Trophoblast cell (in vitro differentiated cells and primary cell): Measurements from ENCODE around the gene NXT1.
A peak's percentile ranks its signal among the peaks of the same experiment; 100 is the strongest.

Experiments
- DNase-seq, 2 donors: peaks; one replicate each; pipeline ENCODE4 v3.0.0-alpha.2; 2016
- H2AFZ ChIP-seq: 2 replicates; pipeline ENCODE4 v1.6.1; 2013; ENCODE audit warnings: low read length, moderate library complexity, mild to moderate bottlenecking; ENCODE audit not compliant: insufficient read depth, poor library complexity
- H2AK5ac ChIP-seq: 2 replicates; pipeline ENCODE4 v1.6.1; 2013; ENCODE audit warnings: mild to moderate bottlenecking, low read length
- H2BK120ac ChIP-seq: 2 replicates; pipeline ENCODE4 v1.6.1; 2013; ENCODE audit warnings: low read length, mild to moderate bottlenecking, moderate library complexity; ENCODE audit not compliant: insufficient read depth, poor library complexity
- H2BK12ac ChIP-seq: 2 replicates; pipeline ENCODE4 v1.6.1; 2013; ENCODE audit warnings: mild to moderate bottlenecking, low read length, moderate library complexity
- H2BK5ac ChIP-seq: 2 replicates; pipeline ENCODE4 v1.6.1; 2013; ENCODE audit warnings: low read length, low read depth, moderate library complexity, mild to moderate bottlenecking; ENCODE audit not compliant: poor library complexity
- H3K14ac ChIP-seq: 2 replicates; pipeline ENCODE4 v1.6.1; 2013; ENCODE audit warnings: mild to moderate bottlenecking, low read length
- H3K18ac ChIP-seq: 2 replicates; pipeline ENCODE4 v1.6.1; 2013; ENCODE audit warnings: mild to moderate bottlenecking, low read length
- H3K23ac ChIP-seq: 2 replicates; pipeline ENCODE4 v1.6.1; 2013; ENCODE audit warnings: low read length
- H3K27ac ChIP-seq: 2 replicates; pipeline ENCODE4 v1.5.1; 2013; ENCODE audit warnings: low read depth, mild to moderate bottlenecking, inconsistent platforms, low read length, moderate library complexity
- H3K27me3 ChIP-seq: 2 replicates; pipeline ENCODE4 v1.6.1; 2013; ENCODE audit warnings: inconsistent platforms, mild to moderate bottlenecking, low read length, moderate library complexity; ENCODE audit not compliant: insufficient read depth
- H3K36me3 ChIP-seq, 2 experiments: 1 replicate in 1 of 2; 2 replicates in 1 of 2; pipeline ENCODE4 v1.6.1; 2013; ENCODE audit warnings: low read length in 2 of 2, mild to moderate bottlenecking in 2 of 2, moderate library complexity in 1 of 2; ENCODE audit not compliant: insufficient read depth in 2 of 2, control insufficient read depth in 1 of 2
- H3K4ac ChIP-seq: 2 replicates; pipeline ENCODE4 v1.6.1; 2013; ENCODE audit warnings: low read depth, mild to moderate bottlenecking, low read length, moderate library complexity
- H3K4me1 ChIP-seq, 2 experiments: 1 replicate in 1 of 2; 2 replicates in 1 of 2; pipeline ENCODE4 v1.6.1; 2013; ENCODE audit warnings: low read length in 2 of 2, mild to moderate bottlenecking in 2 of 2, moderate library complexity in 1 of 2; ENCODE audit not compliant: insufficient read depth in 2 of 2, control insufficient read depth in 1 of 2
- H3K4me2 ChIP-seq: 2 replicates; pipeline ENCODE4 v1.6.1; 2013; ENCODE audit warnings: inconsistent platforms, mild to moderate bottlenecking, low read length, moderate library complexity
- H3K4me3 ChIP-seq: 2 replicates; pipeline ENCODE4 v1.5.1; 2013; ENCODE audit warnings: mild to moderate bottlenecking, low read depth, low read length, inconsistent platforms
- H3K79me1 ChIP-seq: one replicate; pipeline ENCODE4 v1.6.1; 2013; ENCODE audit warnings: low read length
- H3K79me2 ChIP-seq: 2 replicates; pipeline ENCODE4 v1.6.1; 2013; ENCODE audit warnings: low read length, mild to moderate bottlenecking; ENCODE audit not compliant: control insufficient read depth, insufficient read depth, poor library complexity
- H3K9ac ChIP-seq: 2 replicates; pipeline ENCODE4 v1.6.1; 2013; ENCODE audit warnings: mild to moderate bottlenecking, low read length
- H3K9me3 ChIP-seq: 2 replicates; pipeline ENCODE4 v1.6.1; 2013; ENCODE audit warnings: low read depth, mild to moderate bottlenecking, control low read depth, inconsistent platforms, low read length; ENCODE audit not compliant: insufficient read depth
- H4K12ac ChIP-seq: 2 replicates; pipeline ENCODE4 v1.6.1; 2013; ENCODE audit warnings: low read depth, mild to moderate bottlenecking, low read length, moderate library complexity
- H4K8ac ChIP-seq: 2 replicates; pipeline ENCODE4 v1.6.1; 2013; ENCODE audit warnings: low read depth, mild to moderate bottlenecking, low read length, moderate library complexity
- H4K91ac ChIP-seq: one replicate; pipeline ENCODE4 v1.6.1; 2013; ENCODE audit warnings: low read depth, mild to moderate bottlenecking, low read length, moderate library complexity
- WGBS: extraction: QIAGEN DNeasy Blood & Tissue Kit; methylation state at CpG from one replicate; pipeline ENCODE4 v1.1.7; 2013; ENCODE audit warnings: missing lambda C conversion rate; ENCODE audit not compliant: insufficient read length, insufficient coverage; ENCODE audit errors: extremely low coverage; 5-methylcytosine and 5-hydroxymethylcytosine counted together

Gene NXT1

DNA sequence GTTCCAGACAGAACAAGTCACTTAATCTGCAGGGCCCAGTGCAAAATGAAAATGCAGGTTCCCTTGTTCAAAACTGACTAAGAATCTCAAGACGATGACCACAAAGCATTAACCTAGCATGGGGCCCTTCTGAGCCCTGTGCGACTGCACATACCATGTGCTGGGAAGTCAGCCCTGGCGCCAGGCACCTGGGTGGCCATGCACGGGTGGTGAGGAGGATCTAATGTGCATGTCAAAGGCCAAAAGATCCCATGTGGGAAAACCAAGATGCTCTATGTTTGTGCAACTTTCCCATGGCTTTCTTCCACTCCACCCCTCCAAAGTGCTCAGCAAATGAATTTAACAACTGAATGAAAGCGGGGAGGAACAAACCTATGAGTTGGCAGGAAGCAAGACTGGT, 33.5 kb upstream of the NXT1 start:
- H3K27me3 ChIP-seq: no peaks in the 10 kb centered on the region
- H3K18ac ChIP-seq: no peak overlapping the region
- no peak overlapping the region for H3K9ac ChIP-seq
- H3K9me3 ChIP-seq: peaks cover 7% of the 10 kb centered on the region
- H3K36me3 ChIP-seq: no peaks in the 10 kb centered on the region
- H2BK5ac ChIP-seq: no peak overlapping the region
- no peaks in the 10 kb centered on the region for H3K79me2 ChIP-seq
- H2BK12ac ChIP-seq: no peak overlapping the region
- DNase-seq: no peak
- H3K27ac ChIP-seq: no peak overlapping the region
- H4K12ac ChIP-seq: no peak overlapping the region
- H2AFZ ChIP-seq: no peak overlapping the region
- H3K79me1 ChIP-seq: no peaks in the 10 kb centered on the region
- no peak overlapping the region for H3K4ac ChIP-seq
- no peak overlapping the region for H3K4me3 ChIP-seq
- WGBS: no CpG with 5 or more reads among the region's 5 CpGs
- H3K4me1 ChIP-seq: no peaks in the 10 kb centered on the region
- no peak overlapping the region for H3K4me2 ChIP-seq
- H4K91ac ChIP-seq: no peak overlapping the region
- no peak overlapping the region for H2AK5ac ChIP-seq
- H3K23ac ChIP-seq: no peak overlapping the region
- no peak overlapping the region for H4K8ac ChIP-seq
- no peak overlapping the region for H3K14ac ChIP-seq
- H2BK120ac ChIP-seq: no peak overlapping the region

DNA sequence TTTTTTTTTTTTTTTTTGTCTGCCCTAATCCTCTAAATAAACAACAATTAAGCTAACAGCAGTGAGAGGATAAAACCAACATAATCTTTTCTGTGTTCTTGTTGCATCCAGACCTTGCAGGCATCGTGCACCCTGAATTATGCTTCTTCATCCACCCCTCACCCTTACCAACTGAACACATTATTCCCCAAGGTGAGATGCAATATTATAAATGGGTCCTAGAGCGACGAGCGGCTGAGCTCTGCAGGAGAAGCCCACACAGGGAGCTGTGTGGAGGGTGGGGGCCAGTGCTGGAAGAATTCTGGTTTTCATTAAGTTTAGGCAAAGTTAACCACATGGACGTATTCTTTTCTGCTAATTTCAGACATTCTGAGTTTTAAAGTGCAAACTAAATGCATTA, 32.2 kb upstream of the NXT1 start:
- no peaks in the 10 kb centered on the region for H3K79me2 ChIP-seq
- no peak overlapping the region for H2BK12ac ChIP-seq
- no peak overlapping the region for H3K27ac ChIP-seq
- H3K23ac ChIP-seq: no peak overlapping the region
- WGBS: no CpG with 5 or more reads among the region's 5 CpGs
- H3K18ac ChIP-seq: no peak overlapping the region
- no peak overlapping the region for H2BK120ac ChIP-seq
- H4K91ac ChIP-seq: no peak overlapping the region
- H2AK5ac ChIP-seq: no peak overlapping the region
- H3K9me3 ChIP-seq: peaks cover 7% of the 10 kb centered on the region
- no peaks in the 10 kb centered on the region for H3K27me3 ChIP-seq
- H2BK5ac ChIP-seq: no peak overlapping the region
- no peak overlapping the region for H3K4me3 ChIP-seq
- no peaks in the 10 kb centered on the region for H3K79me1 ChIP-seq
- no peaks in the 10 kb centered on the region for H3K4me1 ChIP-seq
- H3K4me2 ChIP-seq: no peak overlapping the region
- H2AFZ ChIP-seq: no peak overlapping the region
- no peaks in the 10 kb centered on the region for H3K36me3 ChIP-seq
- H4K12ac ChIP-seq: no peak overlapping the region
- H3K9ac ChIP-seq: no peak overlapping the region
- no peak for DNase-seq
- H3K4ac ChIP-seq: no peak overlapping the region
- no peak overlapping the region for H4K8ac ChIP-seq
- H3K14ac ChIP-seq: no peak overlapping the region

DNA sequence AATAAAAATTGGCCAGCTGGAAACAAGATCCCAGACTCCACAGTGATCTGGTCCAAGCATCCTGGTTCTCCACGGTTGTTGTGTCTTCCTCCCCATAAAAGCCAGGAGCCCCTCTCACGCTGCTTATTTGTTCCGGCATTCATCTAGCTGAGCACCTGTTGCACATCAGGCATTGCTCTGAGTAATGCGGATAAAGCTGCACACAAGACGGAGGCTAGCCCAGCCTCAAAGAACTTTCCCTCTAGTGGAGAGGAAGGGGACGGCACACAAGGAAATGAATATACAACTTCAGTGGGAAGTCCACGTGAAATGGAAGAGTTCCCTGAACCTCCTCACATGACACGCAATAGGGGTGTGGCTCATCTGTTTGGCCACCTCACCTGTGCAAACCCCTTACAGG, 30.3 kb upstream of the NXT1 start:
- WGBS: no CpG with 5 or more reads among the region's 8 CpGs
- DNase-seq: peak; percentile 16 to 46
- no peak overlapping the region for H3K4me3 ChIP-seq
- no peak overlapping the region for H2AK5ac ChIP-seq
- no peak overlapping the region for H3K9ac ChIP-seq
- no peak overlapping the region for H4K91ac ChIP-seq
- H4K8ac ChIP-seq: no peak overlapping the region
- no peak overlapping the region for H3K14ac ChIP-seq
- no peak overlapping the region for H2AFZ ChIP-seq
- H3K79me1 ChIP-seq: no peaks in the 10 kb centered on the region
- H3K4me1 ChIP-seq: no peaks in the 10 kb centered on the region
- no peaks in the 10 kb centered on the region for H3K27me3 ChIP-seq
- H3K4ac ChIP-seq: no peak overlapping the region
- no peak overlapping the region for H2BK5ac ChIP-seq
- peaks cover 7% of the 10 kb centered on the region for H3K9me3 ChIP-seq
- no peaks in the 10 kb centered on the region for H3K36me3 ChIP-seq
- H3K18ac ChIP-seq: no peak overlapping the region
- no peak overlapping the region for H3K4me2 ChIP-seq
- H4K12ac ChIP-seq: no peak overlapping the region
- no peak overlapping the region for H2BK12ac ChIP-seq
- H3K23ac ChIP-seq: no peak overlapping the region
- no peaks in the 10 kb centered on the region for H3K79me2 ChIP-seq
- no peak overlapping the region for H3K27ac ChIP-seq
- no peak overlapping the region for H2BK120ac ChIP-seq

DNA sequence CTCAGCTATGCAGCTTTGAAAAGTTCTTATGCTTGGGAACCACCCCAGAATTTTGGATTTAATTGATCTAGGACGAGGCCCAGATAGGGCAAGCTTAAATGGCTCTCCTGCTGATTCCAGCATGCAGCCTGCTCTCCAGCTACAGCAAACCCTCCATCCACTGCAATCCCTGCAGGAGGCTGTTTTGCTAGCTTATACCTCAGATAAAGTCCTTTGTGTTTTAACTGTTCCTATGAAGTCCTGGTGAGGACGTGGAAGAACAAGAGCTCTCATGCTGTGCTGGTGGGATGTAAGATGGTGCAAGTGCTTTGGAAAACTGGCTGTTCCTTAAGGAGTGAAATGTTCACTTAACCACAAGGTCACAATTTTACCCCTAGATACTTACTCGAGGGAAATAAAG, 25.5 kb upstream of the NXT1 start:
- Histone ChIP-seq H2BK5ac (no peak overlapping the region), H2AFZ (no peak overlapping the region), H3K36me3 (no peaks in the 10 kb centered on the region), H3K27ac (no peak overlapping the region), H3K79me2 (no peaks in the 10 kb centered on the region), H4K91ac (no peak overlapping the region), H3K4me1 (no peaks in the 10 kb centered on the region), H4K8ac (no peak overlapping the region), H3K9ac (no peak overlapping the region), H2BK12ac (no peak overlapping the region), H3K23ac (no peak overlapping the region), H3K4me2 (no peak overlapping the region), H4K12ac (no peak overlapping the region), H3K4me3 (no peak overlapping the region), H3K18ac (no peak overlapping the region), H3K9me3 (peaks cover 11% of the 10 kb centered on the region), H3K4ac (no peak overlapping the region), H2AK5ac (no peak overlapping the region), H3K14ac (no peak overlapping the region), H3K27me3 (no peaks in the 10 kb centered on the region), H2BK120ac (no peak overlapping the region), H3K79me1 (no peaks in the 10 kb centered on the region)
- no peak for DNase-seq
- no CpG with 5 or more reads among the region's 3 CpGs for WGBS
